Fibroblast of skin of right quadriceps (primary cell): Measurements from ENCODE around the gene ADGRL3.
"Not testable (repeated sequence)": the region's sequence is repeated elsewhere in the genome, so short reads cannot be mapped to it uniquely, and the experiment has no call there.

Experiments
- DNase-seq: peaks from one replicate; pipeline ENCODE4 v3.0.0-alpha.2; 2013

ADGRL3 gene

DNA sequence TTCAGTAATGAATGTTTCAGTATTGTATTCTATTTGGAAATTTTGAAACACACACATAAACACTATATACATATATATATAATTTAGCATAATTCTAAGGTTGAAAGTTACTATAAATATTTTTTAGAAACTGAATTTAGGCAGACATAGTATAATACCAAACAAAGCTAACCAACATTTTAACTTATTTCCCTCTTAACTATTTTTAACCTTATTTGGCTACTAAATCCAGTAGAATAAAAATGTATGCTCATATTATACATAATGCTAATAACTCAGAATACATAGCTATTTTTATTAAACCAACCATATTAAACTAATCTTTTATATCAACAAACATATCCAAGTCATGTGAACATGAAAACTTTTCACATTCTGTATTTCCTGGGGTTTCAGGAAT lies 563.6 kb downstream of the ADGRL3 start:
- DNase-seq: no peak

DNA sequence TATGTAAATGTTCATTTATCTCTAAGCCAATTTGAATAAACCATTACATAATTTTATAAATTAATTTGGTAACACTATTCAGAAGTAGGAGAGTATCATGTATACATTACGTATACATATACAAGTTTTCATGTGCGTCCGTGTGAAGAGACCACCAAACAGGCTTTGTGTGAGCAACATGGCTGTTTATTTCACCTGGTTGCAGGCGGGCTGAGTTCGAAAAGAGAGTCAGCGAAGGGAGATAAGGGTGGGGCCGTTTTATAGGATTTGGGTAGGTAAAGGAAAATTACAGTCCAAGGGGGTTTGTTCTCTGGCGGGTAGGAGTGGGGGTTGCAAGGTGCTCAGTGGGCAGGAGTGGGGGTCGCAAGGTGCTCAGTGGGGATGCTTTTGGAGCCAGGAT lies 564.0 kb downstream of the ADGRL3 start:
- not testable (repeated sequence) for DNase-seq

DNA sequence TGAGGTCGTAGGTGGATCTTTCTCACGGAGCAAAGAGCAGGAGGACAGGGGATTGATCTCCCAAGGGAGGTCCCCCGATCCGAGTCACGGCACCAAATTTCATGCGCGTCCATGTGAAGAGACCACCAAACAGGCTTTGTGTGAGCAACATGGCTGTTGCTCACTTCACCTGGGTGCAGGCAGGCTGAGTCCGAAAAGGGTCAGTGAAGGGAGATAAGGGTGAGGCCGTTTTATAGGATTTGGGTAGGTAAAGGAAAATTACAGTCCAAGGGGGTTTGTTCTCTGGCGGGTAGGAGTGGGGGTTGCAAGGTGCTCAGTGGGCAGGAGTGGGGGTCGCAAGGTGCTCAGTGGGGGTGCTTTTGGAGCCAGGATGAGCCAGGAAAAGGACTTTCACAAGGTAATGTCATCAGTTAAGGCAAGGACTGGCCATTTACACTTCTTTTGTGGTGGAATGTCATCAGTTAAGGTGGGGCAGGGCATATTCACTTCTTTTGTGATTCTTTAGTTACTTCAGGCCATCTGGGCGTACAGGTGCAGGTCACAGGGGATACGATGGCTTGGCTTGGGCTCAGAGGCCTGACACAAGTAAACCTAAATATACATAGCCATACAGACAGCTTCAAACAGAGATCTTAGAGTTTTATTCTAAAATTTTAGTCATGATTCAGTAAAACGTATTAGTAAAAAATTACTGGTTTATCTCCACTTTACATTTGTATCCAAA lies 569.5 kb downstream of the ADGRL3 start:
- not testable (repeated sequence) for DNase-seq

DNA sequence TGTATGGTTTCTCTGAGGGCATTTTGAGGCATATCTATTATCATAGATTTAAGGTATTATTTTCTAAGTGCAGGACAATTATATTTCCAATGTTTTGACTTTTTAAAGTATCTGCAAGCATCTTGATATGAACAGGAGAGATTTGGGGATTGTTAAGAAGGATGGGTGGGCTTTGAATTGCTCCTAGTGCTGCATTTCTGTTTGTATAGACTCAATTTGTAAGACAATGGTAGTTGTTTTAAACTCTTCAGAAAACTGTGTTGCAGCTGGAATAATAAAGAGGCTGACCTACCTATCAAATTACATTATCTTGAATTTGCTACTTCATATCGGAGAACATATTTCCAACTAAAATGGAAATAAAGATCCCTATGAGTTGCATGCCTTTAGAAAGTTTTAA lies 570.3 kb downstream of the ADGRL3 start:
- no peak for DNase-seq

DNA sequence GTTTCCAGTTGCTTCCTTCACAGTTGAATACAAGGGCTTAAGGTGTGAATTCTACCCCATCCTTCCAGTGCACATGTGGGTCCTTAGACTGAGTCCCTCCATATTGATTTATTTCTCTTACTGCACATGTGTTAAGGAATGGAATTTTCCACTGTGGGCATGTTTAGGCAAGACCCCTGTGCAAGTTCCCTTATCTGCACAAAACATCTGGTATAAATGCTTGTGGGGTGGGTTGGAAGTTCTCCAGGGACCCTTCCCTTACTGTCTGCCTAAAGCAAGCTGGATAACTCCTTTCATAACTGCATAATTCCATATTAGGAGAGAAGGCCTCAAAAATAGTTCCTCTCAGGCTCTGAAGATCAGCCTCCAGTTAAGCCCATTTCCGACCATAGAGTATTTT lies 570.9 kb downstream of the ADGRL3 start:
- DNase-seq: no peak

DNA sequence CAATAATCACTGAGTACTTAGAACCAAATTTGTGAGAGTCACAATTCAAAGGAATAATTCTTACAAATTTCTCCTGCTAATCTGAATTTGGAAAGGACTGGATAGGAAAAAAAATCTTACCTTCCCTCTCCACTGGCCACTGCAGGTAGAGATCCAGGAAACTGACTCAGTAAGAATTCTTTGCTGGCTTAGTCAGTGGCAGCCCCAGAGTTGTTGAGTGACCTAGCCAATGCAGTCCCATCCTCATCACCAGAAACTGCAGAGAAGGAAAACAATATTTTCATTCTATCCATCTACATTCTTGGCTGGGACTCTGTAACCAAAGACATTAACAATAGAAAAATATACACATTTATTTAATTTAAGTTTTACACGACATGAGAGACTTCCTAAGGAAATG lies 572.0 kb downstream of the ADGRL3 start:
- DNase-seq: no peak

DNA sequence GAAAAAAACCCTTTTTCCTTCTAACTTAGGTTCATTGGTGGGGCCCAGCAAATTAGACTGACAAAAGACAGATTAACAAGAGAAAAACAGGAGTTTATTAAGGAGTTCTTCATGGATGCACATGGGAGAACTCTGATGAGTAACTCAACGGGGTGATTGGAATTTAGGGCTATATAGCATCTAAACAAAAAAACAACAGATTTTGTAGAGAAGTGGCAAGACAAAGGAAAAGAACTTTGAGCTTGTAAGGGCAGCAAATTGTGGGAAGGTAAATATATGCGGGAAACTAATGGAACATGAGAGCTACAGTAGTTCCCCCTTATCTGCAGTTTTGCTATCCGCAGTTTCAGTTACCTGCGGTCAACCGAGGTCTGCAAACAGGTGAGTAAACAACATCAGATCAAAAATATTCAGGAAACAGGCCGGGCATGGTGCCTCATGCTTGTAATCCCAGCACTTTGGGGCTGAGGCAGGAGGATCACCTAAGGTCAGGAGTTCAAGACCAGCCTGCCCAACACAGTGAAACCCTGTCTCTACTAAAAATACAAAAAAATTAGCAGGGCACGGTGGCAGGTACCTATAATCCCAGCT lies 573.6 kb downstream of the ADGRL3 start:
- no peak for DNase-seq

DNA sequence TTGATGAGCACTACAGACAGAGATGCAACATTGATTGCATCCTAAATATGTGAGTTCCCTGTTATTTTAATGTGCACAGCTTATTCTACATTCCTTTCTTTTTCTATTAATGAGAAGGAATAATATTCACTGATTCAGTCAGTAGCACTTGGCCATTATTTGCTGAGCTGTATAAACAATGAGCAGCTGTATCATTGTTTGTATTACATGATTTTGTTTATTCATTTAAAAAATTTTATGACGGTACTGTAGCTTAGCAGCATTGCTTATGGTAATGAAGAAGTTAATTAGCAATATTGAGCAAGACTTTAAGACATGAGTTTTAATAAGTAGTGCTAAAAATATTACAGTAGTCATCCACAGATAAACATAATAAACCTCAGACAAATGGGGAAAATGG lies 582.0 kb downstream of the ADGRL3 start:
- no peak for DNase-seq

DNA sequence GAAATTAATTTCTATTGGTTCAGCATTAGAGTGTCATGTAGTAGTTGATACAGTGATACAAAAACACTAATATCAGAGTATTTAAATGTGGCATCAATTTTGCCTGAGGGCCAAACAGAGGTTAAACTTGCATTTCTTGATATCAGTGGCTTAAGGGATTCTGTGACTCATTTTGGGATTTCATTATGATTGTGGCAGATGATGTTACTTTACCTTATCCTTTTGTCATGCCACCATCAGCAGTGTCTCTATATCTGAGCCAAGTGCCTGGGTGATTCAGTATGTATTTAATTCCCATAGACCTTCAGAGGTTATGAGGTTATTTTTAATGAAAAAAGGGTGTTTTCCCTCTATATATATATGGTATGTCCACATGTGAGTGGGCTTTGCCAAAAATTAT lies 582.9 kb downstream of the ADGRL3 start:
- DNase-seq: no peak

DNA sequence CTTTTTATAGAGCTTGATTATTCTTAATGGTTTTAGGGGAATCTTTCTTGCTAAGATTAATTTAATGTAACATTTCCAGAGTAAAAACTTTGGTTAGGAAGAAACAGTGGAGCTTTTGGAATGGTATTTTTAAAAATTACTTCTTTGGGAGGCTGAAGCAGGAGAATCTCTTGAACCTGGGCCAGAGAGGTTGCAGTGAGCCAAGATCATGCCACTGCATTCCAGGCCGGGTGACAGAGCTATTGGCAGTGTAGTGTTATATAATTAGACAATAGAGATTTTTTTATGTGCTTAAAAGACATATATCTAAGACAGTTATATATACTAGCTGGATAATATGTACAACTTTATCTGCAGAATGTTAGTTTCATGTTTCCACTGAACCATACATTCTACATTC lies 585.6 kb downstream of the ADGRL3 start:
- DNase-seq: no peak

DNA sequence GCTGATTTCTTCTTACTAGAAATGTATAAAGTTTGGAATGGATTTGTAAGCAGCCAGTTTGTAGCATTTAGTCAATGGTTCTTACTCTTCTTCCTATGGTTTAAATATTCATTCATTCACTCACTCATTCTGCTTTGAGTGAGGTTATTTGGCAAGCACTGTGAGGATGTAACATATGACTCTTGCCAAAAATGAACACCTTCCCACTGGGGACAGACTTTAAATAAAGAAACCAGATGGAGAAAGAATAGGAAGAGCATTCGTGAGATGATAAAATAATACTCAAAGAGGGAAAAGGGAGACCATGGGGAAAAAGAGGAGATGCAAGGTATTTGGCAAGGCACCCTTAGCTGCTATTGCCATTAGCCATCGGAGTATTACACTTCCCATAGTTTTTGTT lies 586.1 kb downstream of the ADGRL3 start:
- no peak for DNase-seq

DNA sequence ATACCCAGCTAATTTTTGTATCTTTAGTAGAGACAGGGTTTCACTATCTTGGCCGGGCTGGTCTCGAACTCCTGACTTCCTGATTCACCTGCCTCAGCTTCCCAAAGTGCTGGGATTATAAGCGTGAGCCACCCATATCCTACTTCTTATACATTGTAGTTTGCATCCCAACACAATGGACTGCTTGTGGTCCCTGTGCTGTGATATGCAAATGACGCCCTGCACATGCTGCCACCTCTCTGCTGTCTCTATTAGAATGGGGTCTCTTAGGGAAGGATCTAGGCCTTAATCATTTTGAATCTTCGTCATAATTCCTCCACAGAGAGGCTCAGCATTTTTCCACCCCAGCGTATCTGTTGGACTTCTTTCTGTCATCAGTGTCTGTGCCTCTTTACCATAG lies 595.9 kb downstream of the ADGRL3 start:
- DNase-seq: no peak

DNA sequence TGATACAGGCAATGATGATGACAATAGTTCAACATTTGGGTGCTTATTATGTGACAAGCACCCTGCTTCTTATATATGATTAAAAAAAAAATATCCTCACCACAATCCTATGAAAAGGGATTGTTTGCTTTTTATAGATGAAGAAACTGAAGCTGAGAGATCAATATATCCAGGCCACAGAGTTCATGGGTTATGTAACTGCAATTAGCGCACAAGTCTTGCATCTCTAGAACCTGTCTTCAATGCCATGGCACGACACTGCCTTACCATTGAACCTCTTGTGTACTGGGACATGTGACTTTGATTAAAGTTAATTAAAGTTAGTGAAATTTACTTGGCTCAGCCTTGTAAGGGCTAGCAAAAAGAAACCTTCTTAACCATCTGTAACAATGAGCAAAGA lies 599.7 kb downstream of the ADGRL3 start:
- DNase-seq: no peak

DNA sequence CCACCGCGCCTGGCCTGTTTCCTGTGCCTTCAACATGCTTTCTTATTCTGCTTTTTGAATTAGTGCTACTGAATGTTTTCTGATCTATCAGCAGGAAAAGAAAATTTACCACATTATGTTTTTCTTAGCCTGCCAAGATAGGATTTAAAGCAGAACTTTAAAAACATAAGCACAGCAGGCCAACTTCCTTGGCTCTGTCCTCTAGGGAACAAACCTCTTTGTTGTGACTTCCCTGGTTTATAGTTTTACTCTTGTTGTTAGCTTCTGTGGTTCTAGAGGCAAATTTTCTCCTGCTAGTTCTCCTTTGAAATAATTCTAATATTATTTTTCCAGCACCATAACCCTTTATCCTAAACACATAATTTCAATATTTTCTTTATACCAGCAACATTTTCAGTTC lies 605.1 kb downstream of the ADGRL3 start:
- DNase-seq: no peak

DNA sequence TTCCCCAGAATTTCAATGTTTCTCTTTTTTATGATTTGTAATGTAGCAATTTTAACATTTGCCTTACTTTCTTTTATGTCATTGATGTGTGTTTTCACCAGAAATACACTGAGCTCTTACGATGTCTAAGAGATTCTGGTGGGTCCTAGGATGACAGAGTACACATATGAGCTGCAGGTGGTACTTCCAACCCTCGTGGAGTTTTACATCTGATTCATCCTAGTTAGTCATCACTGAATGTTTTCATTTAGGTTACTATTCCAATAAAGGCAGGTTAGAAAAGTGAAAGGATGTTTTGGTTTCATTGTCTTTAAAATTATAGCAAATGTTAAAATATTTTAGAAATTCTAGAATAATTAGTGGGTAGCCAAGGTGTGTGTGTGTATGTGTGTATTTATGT lies 605.9 kb downstream of the ADGRL3 start:
- DNase-seq: no peak

DNA sequence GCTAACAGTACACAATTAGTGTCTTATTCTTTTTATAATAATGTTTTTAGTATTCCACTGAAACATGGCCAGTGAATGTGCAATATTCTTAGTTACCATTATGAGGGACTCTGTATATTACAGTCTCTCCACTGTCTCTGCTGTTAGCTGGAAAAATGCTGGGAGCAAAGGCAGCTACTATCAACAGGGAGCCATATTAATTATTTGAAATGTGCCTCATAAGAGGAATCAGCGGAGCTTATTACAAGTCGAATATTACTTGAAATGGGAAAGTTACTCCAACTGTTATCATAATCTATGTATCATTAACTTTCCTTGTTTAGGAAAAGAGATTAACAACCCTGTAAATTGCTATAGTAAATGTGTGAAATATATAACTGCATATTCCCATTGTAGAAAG lies 612.0 kb downstream of the ADGRL3 start:
- DNase-seq: no peak

DNA sequence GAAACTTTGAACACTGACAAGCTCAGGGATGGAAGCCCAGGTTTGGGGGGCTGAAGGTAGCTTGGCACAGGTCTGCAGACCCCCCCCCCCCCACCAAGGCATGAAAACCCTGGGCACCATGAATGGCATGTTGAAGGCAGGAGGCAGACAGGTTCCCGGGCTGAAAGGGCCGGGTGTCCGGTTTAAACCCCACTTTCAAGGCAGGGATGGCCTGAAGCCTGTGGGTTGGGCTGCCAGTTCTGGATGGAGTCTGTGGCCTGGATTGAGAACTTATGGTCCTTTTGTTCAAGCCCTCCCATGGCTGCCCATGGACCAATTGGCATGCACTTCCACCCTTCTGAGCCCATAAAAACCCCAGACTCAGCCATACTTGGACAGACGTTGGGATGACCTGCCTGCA lies 616.9 kb downstream of the ADGRL3 start:
- DNase-seq: no peak

DNA sequence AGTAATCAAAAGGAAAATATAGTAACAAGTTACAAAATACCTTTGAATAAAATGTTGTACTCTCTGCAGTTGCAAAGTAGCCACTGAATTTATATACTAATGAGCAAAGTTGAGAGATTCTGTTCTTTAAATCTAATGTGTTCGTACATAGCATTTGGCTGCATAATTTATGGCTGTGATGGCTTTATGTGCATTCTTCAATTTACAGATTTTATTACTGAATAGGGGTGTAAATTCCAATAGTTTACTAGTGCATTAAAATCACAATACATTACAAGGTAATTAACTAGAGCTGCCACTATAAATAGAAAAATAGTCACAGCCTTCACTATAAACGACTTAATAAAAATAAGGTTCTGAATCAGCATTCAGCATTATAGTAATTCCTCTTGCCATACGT lies 620.0 kb downstream of the ADGRL3 start:
- DNase-seq: no peak

DNA sequence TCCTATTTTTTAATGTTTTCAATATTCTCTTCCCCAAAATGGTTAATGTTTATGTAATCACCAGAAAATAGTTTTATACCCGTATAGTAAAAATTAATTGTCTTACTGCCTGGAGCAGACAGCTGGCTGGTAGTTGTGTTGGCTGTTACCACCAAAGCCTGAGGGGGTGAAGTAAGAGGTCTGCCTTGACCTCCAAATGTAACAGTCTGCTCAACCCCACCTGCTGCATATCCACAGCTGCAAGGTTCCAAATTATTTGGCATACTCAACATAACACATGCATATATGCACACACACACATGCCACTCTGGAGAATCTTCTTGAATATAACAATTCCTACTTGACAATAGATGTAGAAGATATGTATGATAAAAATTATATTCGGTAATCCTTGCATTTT lies 624.3 kb downstream of the ADGRL3 start:
- no peak for DNase-seq

DNA sequence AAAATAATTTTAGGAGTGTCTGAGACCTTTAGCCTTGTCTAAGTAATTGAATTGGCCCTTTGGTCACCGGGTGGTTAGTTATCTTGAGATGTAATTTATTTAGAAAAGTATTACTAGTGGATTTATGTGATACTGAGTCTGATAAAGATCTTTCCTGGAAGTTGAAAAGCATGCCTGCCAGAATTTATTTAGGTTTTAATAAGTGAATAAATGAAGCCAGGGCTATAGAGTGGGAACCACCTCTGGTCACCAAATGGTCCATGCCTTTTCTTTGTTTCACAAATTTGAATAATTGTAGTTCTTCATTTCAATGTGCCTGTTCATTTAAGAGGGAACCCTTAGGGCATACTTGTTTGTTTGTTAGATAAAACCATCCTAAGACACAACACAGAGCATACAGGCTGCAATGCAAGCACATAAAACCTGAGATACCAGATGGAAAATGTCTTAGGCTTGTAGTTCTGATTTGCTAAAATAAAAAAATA lies 627.8 kb downstream of the ADGRL3 start:
- no peak for DNase-seq

DNA sequence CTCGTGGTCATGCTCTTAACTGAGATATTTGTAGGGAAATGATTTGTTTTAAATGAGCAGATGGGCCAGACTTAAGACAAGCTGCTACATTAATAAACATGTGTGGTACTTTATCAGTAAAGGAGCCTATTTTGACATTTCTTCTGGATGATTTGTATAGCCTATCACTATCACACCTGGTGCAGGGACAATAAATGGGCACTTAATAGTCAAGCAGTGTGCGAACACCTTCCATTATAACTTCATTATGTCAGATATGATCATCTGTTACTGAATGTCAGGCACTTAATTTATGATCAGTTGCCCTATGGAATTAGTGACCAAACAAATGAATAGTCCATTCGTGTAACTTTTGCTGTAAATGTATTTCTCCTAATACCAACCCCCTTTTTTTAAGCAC lies 628.8 kb downstream of the ADGRL3 start:
- DNase-seq: no peak

DNA sequence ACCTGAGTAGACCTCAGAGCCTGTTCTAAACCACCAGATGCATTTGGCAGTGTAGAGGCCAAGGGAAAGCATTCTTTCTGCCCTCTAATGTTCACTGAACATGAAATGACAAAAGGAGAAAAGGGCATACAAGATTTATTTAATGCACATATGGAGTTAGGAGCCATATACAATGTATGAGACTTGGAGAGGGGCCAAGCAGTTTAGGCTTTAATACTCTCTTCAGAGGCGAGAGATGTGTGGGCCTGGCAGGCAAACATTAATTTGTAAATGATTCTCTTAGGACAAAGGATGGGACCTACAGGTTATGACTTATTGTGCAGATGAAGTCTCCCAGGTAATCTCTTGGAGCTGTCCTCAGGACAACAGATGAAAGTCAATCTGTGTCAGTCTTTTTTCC lies 631.9 kb downstream of the ADGRL3 start:
- DNase-seq: no peak

DNA sequence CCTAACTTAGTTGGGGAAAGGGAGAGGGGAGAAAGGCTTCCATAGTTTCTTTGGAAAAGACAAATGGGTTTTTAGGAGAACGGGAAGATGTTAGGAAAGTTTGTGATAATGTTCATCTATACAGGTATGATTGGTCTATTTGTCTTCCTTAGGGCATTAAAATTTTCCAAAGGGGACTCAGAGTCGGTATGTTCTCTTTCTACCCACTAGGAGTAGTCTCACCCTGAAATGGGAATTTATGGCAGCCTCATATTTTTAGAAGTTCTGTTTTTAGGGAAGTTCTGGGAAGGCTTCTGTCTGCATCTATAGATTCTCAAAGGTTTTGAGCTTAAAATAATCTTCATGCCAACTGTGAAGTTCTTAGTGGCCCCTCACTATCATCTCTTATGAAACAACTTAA lies 637.3 kb downstream of the ADGRL3 start:
- no peak for DNase-seq

DNA sequence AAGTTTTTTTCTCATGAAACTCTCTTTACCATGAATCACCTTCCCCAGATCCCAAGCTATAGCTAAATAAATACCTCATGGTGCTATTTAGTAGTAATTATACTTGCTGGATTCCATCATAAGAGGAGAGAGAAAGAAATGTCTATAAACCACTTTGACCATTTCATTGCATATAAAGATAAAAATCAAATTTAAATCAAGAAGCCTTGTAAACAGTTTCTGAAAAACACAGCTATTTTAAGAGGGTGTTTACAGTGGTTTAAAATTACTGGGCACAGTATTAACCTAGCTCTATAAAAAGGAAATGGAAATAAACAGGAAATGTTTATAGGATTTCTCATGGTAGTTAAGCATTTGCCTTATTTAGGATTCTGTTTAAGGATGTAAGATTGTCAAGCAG lies 637.9 kb downstream of the ADGRL3 start:
- no peak for DNase-seq

DNA sequence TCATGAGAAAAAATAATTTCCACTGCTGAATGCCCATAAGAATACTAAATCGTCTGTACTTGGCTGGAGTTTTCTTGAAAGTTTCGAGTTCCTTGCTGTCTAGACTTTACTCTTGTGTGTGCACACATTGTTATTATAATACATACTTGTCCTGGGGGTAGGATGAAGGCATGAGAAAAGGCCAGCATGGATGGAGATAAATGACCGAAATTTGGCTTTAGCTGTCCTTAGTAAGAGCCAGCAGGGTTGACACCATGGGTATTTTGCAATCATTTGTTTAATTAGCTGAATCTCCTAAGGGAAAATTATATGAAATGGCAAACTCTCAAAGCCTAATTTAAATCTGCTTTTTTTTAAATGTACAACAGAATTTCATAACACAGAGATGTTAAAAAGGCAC lies 641.6 kb downstream of the ADGRL3 start:
- no peak for DNase-seq
